ENCODE results near the gene DLG2.
"Not testable (repeated sequence)": the region's sequence is repeated elsewhere in the genome, so short reads cannot be mapped to it uniquely, and the experiment has no call there.

DLG2 gene

DNA sequence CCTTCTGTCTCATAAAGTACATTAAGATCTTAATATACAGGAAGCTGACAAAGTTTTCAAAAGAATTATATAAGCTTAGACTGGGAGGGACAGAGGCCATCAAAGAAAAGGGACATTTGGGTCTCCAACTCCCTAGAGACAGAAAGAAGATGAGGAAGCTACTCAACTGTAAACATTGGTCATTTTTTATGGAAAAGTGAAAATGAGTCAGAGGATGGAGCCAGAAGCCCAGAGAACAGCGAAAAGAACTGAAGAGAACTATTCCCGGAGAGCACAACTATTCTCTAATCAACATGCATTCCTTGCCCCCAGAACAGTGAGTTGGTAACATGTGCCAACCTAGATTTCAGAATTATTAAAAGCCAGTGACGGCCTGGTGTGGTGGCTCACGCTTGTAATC, 779.3 kb downstream of the DLG2 start:
- DNase-seq (ENCODE audit: low read depth, low spot score) = no peak

GRCh38 chr11:84840201-84840600, 786.9 kb downstream of the DLG2 start:
- DNase-seq (ENCODE audit: low read depth, low spot score) = not testable (repeated sequence)

- no peak for DNase-seq (ENCODE audit: low read depth, low spot score)
Measured at GRCh38 chr11:84837402-84838069, 789.6 kb downstream of the DLG2 start.

- DNase-seq (ENCODE audit: low read depth, low spot score) = no peak
Measured at GRCh38 chr11:84836371-84836770, 790.8 kb downstream of the DLG2 start.

DNA sequence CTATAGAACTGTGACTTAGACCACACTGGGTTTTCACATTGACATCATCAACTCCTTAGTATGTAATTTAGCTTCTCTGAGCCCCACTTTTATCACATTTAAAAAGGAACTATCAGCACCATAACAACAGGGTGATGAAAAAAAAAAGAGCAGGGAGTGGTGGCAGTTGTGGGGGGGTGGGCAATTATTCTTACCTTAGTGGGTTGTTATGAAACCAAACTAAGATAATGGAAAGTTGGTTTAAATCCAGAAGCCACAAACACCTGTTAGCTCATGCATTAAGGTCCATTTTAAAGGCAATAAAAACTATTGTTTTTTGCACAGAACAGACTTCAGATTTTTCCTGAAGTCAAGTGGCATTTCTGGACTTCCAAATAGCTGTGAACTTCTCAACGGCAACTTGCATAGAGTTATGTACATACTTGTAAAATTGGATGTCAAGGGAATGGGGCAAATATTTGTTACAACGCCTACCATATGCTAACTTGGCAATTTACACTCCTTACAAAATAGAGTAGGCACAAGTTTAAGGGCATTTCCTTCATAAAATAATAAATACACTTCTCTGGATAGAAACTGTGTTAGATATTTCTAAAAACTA, 793.6 kb downstream of the DLG2 start:
- DNase-seq (ENCODE audit: low read depth, low spot score) = no peak

DNA sequence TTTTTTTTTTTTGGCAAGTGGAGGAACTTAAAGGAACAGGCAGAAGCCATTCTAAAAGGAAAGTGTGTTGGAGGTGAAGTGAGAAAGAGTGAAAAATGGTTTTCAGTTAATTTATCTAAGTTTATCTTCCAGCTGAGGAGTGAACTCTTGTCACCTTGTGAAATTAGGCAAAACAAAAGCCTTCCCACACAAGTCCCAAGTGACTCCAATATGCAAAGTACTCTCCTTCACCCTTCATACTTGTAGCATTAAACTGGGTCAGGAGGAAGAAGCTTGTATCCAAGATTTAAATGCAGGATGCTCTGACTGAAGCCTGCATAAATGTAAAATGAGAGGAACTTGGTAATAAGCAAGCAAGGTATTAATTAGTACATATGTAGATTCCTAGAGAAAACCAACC, 796.8 kb downstream of the DLG2 start:
- DNase-seq (ENCODE audit: low read depth, low spot score) = no peak

DNA sequence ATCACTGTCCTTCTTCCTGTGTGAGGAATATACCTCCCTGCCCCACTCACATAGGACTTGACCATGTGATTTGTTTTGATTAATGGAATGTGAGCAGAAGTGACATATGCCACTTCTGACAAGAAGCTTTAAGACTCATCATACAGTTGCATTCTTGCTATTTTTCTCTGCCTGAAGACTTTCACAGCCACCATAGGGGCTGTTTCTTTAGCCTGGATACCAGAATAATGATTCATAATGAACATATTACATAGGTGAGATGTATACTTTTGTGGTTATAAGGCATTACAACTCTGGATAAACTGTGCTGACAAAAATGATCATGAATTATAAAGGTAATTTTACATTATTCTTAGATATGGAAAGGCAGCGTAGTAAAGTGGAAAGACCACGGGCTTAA, 798.0 kb downstream of the DLG2 start:
- DNase-seq (ENCODE audit: low read depth, low spot score) = no peak

DNA sequence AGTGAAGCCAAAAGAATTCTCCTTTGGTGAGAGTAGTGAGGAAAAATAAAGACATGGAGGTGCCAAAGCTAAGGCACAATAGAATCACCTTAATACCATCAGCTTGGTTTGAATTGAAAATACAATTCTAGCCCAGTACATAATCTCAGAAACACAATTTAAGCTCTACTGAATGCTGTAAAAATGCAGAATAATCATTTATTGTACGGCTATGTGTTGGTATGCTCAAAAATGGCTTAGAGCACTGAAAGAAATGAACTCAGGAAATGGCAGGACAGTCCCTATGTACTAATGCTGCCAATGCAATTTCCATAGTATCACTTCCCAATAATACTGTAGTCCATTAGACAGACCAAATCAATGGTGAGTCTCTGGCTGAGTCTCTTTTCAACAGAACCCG, 798.5 kb downstream of the DLG2 start:
- no peak for DNase-seq (ENCODE audit: low read depth, low spot score)

DNA sequence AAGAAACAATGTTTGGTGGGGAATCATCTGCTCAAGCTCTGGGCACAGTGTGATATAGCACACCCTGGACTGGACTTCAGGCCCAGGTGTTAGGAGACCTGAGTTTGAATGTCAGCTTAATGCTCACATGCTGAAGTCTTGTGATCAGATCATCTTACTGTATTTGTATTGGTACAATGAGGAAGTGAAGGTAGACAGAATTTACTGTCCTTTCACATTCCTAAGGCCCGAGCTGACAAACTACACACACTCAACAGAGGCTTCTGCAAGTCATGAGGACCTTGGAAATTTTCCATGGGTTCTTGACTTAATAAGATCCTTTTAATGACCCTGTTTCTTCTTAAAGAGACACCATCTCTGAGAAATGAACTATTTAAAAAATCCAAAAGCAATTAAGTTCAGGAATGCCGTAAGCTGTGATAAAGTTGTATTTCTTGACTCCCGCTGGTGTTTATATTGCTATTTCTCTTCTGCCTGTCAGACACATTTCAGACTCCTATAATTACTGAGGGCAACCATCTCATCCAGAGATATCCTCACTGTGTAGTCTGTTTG, 802.0 kb downstream of the DLG2 start:
- DNase-seq (ENCODE audit: low read depth, low spot score) = no peak

DNA sequence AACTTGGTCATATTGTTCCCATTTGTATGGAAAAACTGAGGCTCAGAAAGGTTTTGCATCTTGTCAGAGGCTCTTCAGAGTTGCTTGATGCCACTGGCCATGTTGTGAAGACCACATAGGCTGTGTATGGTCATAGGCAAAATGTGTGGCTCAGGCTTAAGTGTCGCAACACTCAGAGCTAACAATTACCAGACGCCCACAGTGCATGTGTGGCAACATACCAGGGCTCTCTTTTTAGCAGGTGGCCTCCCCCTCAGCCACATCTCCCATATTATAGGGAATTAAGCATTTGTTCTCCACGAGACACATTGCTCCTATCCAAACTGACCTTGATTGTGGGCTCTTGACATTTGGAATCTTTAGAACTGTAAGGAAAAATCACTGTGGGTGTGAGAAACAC, 802.5 kb downstream of the DLG2 start:
- DNase-seq (ENCODE audit: low read depth, low spot score) = no peak

DNA sequence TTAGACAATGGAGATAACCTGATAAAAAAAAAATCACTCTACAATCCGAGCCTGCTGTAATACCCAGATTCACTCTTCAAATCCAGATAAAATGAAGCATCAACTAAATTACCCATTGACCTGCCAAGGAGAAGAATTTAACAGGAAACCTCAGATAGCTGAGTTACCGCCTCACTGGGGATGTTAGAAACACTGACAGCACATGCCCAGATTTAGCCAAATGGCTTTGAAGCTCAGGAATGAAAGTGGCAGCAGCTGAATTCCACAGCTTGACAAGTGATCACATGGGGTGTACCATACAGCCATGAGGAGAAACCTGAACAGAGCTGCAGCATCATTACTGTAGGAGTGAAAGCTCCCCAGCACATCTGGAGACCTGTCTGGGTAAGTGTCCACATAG, 807.6 kb downstream of the DLG2 start:
- DNase-seq (ENCODE audit: low read depth, low spot score) = no peak

DNA sequence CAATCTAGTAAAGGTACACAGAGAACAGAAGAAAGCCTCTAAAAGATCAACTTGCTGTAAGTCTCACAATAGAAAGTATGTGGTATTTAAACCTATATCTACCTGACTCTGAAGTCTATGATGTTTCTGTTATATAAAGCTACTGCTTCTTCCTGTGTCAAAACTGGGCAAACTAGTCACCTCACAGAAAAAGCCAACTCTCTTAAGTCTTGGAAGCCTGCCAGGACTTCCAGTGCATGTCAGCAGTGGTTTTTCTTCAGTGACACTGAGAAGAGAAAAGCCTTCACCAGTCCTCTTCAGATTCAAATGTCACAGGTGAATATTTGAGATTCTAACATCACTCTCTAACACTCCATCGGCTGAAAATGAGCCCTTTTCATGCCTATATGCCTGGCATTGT, 808.0 kb downstream of the DLG2 start:
- DNase-seq (ENCODE audit: low read depth, low spot score) = no peak

- no peak for DNase-seq (ENCODE audit: low read depth, low spot score)
Measured at GRCh38 chr11:84817998-84818397, 809.1 kb downstream of the DLG2 start.

DNA sequence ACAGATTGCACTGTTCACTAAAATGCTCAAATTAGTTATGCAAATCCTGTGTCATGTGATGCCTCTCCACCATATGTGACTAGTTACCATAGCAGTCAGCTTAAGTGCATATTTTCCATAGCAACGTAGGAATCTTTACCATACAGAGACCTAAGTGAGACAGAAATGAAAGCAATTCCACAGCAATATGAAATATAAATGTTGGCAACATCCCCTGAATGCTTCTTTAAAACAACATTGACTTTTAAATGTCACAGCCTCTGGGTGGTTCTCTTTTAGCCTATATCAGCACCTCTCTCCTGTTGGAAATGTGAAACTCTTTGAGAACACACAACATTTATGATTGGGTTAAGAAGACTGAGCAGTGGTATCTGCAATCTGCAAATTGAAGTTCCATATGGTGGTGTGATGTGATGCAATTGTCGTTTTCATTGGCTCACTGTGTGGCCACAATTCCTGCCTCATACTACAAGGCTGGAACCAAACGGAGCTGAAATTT, 814.6 kb downstream of the DLG2 start:
- no peak for DNase-seq (ENCODE audit: low read depth, low spot score)

- no peak for DNase-seq (ENCODE audit: low read depth, low spot score)
Measured at GRCh38 chr11:84806354-84806753, 820.8 kb downstream of the DLG2 start.

DNA sequence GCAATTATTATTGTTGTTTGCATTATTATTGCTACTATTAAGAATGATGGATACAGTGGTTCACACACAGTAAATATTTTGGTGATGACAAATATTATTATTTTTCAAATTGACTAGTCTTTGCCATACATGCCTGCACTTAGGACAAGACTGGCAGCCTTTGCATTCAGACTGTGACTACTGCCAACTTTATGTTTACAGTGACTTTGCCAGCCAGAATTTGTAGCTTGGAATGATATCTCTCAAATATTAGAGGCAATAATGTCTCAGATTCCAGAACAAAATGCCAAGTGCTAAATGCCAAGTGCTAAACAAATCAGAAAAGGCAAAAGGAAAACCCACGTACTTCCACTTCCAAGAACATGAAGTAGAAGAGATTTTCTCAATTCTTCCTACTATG, 823.1 kb downstream of the DLG2 start:
- DNase-seq (ENCODE audit: low read depth, low spot score) = no peak

GRCh38 chr11:84800755-84801346, 826.3 kb downstream of the DLG2 start:
- DNase-seq (ENCODE audit: low read depth, low spot score) = no peak

DNA sequence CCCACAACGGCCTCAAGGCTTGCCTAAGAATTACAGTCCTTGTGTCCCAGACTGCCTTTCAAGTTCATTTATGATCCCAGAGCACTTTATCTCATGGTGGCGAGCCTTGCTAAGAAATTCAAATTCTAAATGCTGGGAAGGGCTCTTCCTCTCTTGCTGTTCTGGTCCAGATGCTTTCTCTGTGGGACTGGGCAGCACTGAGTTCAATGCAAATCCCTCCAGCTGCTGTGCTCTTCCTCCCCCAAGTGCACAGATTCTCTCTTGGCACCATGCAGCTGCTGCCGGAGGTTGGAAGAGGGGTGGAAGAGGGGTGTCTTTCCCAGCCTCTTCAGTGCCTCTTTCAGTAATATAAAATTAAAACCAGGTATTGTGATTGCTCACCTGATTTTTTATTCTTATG, 828.0 kb downstream of the DLG2 start:
- DNase-seq (ENCODE audit: low read depth, low spot score) = no peak

- DNase-seq (ENCODE audit: low read depth, low spot score) = no peak
Measured at GRCh38 chr11:84795698-84796097, 831.4 kb downstream of the DLG2 start.

- no peak for DNase-seq (ENCODE audit: low read depth, low spot score)
Measured at GRCh38 chr11:84794663-84795443, 832.3 kb downstream of the DLG2 start.

DNA sequence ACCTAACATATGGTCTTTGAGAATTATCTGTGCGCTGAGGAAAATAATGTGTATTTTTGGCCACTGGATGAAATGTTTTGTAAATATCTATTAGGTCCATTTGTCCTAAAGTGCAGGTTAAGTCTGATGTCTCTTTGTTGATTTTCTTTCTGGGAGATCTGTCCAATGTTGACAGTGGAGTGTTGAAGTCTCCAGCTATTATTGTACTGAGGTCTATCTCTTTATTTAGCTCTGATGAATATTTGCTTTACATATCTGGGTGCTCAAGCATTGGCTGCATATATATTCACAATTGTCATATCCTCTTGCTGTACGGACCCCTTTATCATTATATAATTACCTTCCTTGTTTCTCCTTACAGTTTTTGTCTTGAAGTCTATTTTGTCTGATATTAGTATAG, 833.8 kb downstream of the DLG2 start:
- DNase-seq (ENCODE audit: low read depth, low spot score) = no peak

DNA sequence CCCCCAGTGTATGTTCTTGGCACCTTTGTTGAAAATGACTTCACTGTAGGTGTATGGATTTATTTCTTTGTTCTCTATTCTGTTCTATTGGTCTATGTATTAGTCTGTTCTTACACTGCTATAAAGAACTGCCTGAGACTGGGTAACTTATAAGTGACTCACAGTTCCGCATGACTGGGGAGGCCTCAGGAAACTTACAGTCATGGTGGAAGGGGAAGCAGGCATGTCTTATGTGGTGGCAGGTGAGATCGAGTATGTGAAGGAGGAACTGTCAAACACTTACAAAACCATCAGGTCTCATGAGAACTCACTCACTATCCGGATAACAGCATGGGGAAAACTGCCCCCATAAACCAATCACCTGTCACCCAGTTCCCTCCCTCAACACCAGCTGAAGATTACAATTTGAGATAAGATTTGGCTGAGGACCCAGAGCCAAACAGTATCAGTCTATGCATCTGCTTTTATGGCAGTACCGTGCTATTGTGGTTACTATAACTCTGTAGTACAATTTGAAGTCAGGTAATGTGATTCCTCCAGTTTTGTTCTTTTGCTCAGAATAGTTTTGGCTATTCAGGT, 836.2 kb downstream of the DLG2 start:
- DNase-seq (ENCODE audit: low read depth, low spot score) = no peak

Data from activated CD4-positive, CD25-positive, alpha-beta regulatory T cell treated with anti-CD3 and anti-CD28 coated beads, Interleukin-2, amount 50 U/mL, for 16 hours (primary cell).